Fibroblast of pulmonary artery (primary cell): Measurements from ENCODE around the gene NEUROG1.

Experiments used
- DNase-seq: peaks from one replicate; pipeline ENCODE4 v3.0.0-alpha.2; 2010; ENCODE audit warnings: low read depth
- H3K4me3 ChIP-seq: replicated peaks from 2 replicates; pipeline ENCODE4 v1.5.1; 2011; ENCODE audit warnings: low read depth, mild to moderate bottlenecking, control low read depth, low read length, moderate library complexity
- CTCF ChIP-seq: IDR thresholded peaks from 2 replicates; pipeline ENCODE4 v1.5.1; 2011; ENCODE audit warnings: mild to moderate bottlenecking, control low read depth, low read length, inconsistent platforms; ENCODE audit errors: missing control alignments

Gene NEUROG1

GRCh38 chr5:135526924-135527323 lies 8.8 kb downstream of the NEUROG1 start:
- H3K4me3 ChIP-seq, result no peak overlapping the region
- TF ChIP-seq CTCF, result no peak
- DNase-seq, result no peak

- DNase-seq, result no peak
- H3K4me3 ChIP-seq, result no peak overlapping the region
- no peak for TF ChIP-seq CTCF
Measured at GRCh38 chr5:135521964-135522363, 13.8 kb downstream of the NEUROG1 start.

GRCh38 chr5:135517631-135518030 lies 18.1 kb downstream of the NEUROG1 start:
- no peak for TF ChIP-seq CTCF
- DNase-seq, result no peak
- H3K4me3 ChIP-seq, result no peak overlapping the region

- no peak for TF ChIP-seq CTCF
- no peak overlapping the region for H3K4me3 ChIP-seq
- DNase-seq, result no peak
Measured at GRCh38 chr5:135514116-135514515, 21.6 kb downstream of the NEUROG1 start.

GRCh38 chr5:135511761-135512575 lies 23.8 kb downstream of the NEUROG1 start:
- H3K4me3 ChIP-seq, result no peak overlapping the region
- no peak for TF ChIP-seq CTCF
- DNase-seq, result no peak

- no peak for DNase-seq
- H3K4me3 ChIP-seq, result no peak overlapping the region
- TF ChIP-seq CTCF, result no peak
Measured at GRCh38 chr5:135509995-135510394, 25.8 kb downstream of the NEUROG1 start.

GRCh38 chr5:135508496-135509005 lies 27.2 kb downstream of the NEUROG1 start:
- no peak for TF ChIP-seq CTCF
- H3K4me3 ChIP-seq, result no peak overlapping the region
- no peak for DNase-seq
